Endothelial cell (in vitro differentiated cells): Measurements from ENCODE around the gene MUS81. TPM values are rescaled to one million over a fixed set of nuclear protein-coding genes. Genes with fewer than 3 reads are reported as not detected.

ENCODE experiments used
- DNase-seq: peaks from one replicate; pipeline ENCODE4 v3.0.0; 2021; ENCODE audit warnings: low spot score
- H3K27ac Mint-ChIP-seq: one replicate; pipeline ENCODE4 v1.8.0; 2021; ENCODE audit warnings: mixed read lengths, inconsistent platforms; ENCODE audit not compliant: unreplicated experiment
- H3K27me3 Mint-ChIP-seq: one replicate; pipeline ENCODE4 v1.8.0; 2021; ENCODE audit warnings: mild to moderate bottlenecking, moderate library complexity, mixed read lengths, inconsistent platforms; ENCODE audit not compliant: unreplicated experiment
- H3K36me3 Mint-ChIP-seq: one replicate; pipeline ENCODE4 v1.8.0; 2021; ENCODE audit warnings: mild to moderate bottlenecking, low read depth, mixed read lengths, inconsistent platforms; ENCODE audit not compliant: unreplicated experiment
- H3K4me1 Mint-ChIP-seq: one replicate; pipeline ENCODE4 v1.8.0; 2021; ENCODE audit warnings: mild to moderate bottlenecking, mixed read lengths, inconsistent platforms; ENCODE audit not compliant: unreplicated experiment
- H3K4me3 Mint-ChIP-seq: one replicate; pipeline ENCODE4 v1.8.0; 2021; ENCODE audit warnings: mild to moderate bottlenecking, mixed read lengths, inconsistent platforms; ENCODE audit not compliant: unreplicated experiment
- H3K9me3 Mint-ChIP-seq: one replicate; pipeline ENCODE4 v1.8.0; 2021; ENCODE audit warnings: mixed read lengths, inconsistent platforms; ENCODE audit not compliant: unreplicated experiment
- CTCF ChIP-seq: fragments of 200-600 bp; sonication (generic); IDR thresholded peaks from one replicate; pipeline ENCODE4 v1.5.0; 2021; ENCODE audit warnings: antibody characterized with exemption; ENCODE audit not compliant: unreplicated experiment
- total RNA-seq: library from RNA; stranded (reverse); fragmentation: NEBNext Ultra II Directional; extraction: Animal tissue kit (Norgen Biotek cat#: 25700); gene quantifications from one replicate; pipeline ENCODE4 v1.2.1, GENCODE V29; 2021; ENCODE audit not compliant: unreplicated experiment

MUS81 gene
- total RNA-seq, 1 donor from 2014 or later, result 73.8 TPM

GRCh38 chr11:65816696-65817095, 43.5 kb upstream of the MUS81 start:
- Mint-ChIP-seq H3K4me3 (no peak overlapping the region), H3K36me3 (no peaks in the 10 kb centered on the region), H3K4me1 (no peaks in the 10 kb centered on the region), H3K27me3 (peaks cover 3% of the 10 kb centered on the region), H3K27ac (no peak overlapping the region), H3K9me3 (no peaks in the 10 kb centered on the region)
- no peak for DNase-seq
- no peak for TF ChIP-seq CTCF

GRCh38 chr11:65817312-65817834, 42.9 kb upstream of the MUS81 start:
- no peak for TF ChIP-seq CTCF
- no peaks in the 10 kb centered on the region for H3K9me3 Mint-ChIP-seq
- H3K27me3 Mint-ChIP-seq, result peaks cover 3% of the 10 kb centered on the region

GRCh38 chr11:65817835-65818680, 42.2 kb upstream of the MUS81 start:
- peak; percentile 100 for TF ChIP-seq CTCF
- H3K4me1 Mint-ChIP-seq, result no peaks in the 10 kb centered on the region
- no peak overlapping the region for H3K27ac Mint-ChIP-seq
- H3K27me3 Mint-ChIP-seq, result no peaks in the 10 kb centered on the region
- H3K4me3 Mint-ChIP-seq, result peak overlapping the region; percentile 82
- H3K36me3 Mint-ChIP-seq, result no peaks in the 10 kb centered on the region
- DNase-seq, result peak; percentile 99
- no peaks in the 10 kb centered on the region for H3K9me3 Mint-ChIP-seq

More at GRCh38 chr11:65817312-65817834, 42.9 kb upstream of the MUS81 start:
- Mint-ChIP-seq H3K4me3 (peak overlapping the region; percentile 82), H3K36me3 (no peaks in the 10 kb centered on the region), H3K4me1 (no peaks in the 10 kb centered on the region), H3K27ac (no peak overlapping the region)
- DNase-seq, result no peak

- Mint-ChIP-seq H3K4me1 (no peaks in the 10 kb centered on the region), H3K4me3 (no peak overlapping the region), H3K27ac (no peak overlapping the region), H3K27me3 (no peaks in the 10 kb centered on the region), H3K36me3 (no peaks in the 10 kb centered on the region), H3K9me3 (no peaks in the 10 kb centered on the region)
- TF ChIP-seq CTCF, result no peak
- no peak for DNase-seq
These were observed 39.1 kb upstream of the MUS81 start for GRCh38 chr11:65821107-65821506.

- H3K36me3 Mint-ChIP-seq, result no peaks in the 10 kb centered on the region
- H3K27ac Mint-ChIP-seq, result no peak overlapping the region
- H3K27me3 Mint-ChIP-seq, result peaks cover 2% of the 10 kb centered on the region
- H3K4me1 Mint-ChIP-seq, result no peaks in the 10 kb centered on the region
- no peaks in the 10 kb centered on the region for H3K9me3 Mint-ChIP-seq
- no peak overlapping the region for H3K4me3 Mint-ChIP-seq
- DNase-seq, result no peak
- TF ChIP-seq CTCF, result no peak
These were observed 37.3 kb upstream of the MUS81 start for GRCh38 chr11:65822776-65823528.
